Midbrain (tissue), 1 donor: ENCODE results near the gene KRTAP10-9.

ENCODE experiments used
- DNase-seq: peaks from one replicate; lab custom pipeline; 2025; lab: John Stamatoyannopoulos, UW

KRTAP10-9 gene

GRCh38 chr21:44666401-44667320 lies 39.8 kb downstream of the KRTAP10-9 start, which contains the start of gene KRTAP12-2:
Gene KRTAP12-2 (minus strand): TSS chr21:44666927. CDS start chr21:44666886, 41 bp downstream.
- no peak for DNase-seq

GRCh38 chr21:44667612-44668011 lies 40.7 kb downstream of the KRTAP10-9 start:
- DNase-seq, result no peak

GRCh38 chr21:44670642-44671432 lies 43.9 kb downstream of the KRTAP10-9 start:
- no peak for DNase-seq

- no peak for DNase-seq
These were observed 45.0 kb downstream of the KRTAP10-9 start for GRCh38 chr21:44671911-44672310.

- DNase-seq, result no peak
These were observed 51.0 kb downstream of the KRTAP10-9 start for GRCh38 chr21:44677881-44678280.
